ENCODE data around the gene ELN. TPM values are rescaled to one million over a fixed set of nuclear protein-coding genes. Genes with fewer than 3 reads are reported as not detected.
A peak's percentile ranks its signal among the peaks of the same experiment; 100 is the strongest.

The ELN gene
- total RNA-seq, 2 donors from 2014 or later, result 92.6 to 131 TPM

DNA sequence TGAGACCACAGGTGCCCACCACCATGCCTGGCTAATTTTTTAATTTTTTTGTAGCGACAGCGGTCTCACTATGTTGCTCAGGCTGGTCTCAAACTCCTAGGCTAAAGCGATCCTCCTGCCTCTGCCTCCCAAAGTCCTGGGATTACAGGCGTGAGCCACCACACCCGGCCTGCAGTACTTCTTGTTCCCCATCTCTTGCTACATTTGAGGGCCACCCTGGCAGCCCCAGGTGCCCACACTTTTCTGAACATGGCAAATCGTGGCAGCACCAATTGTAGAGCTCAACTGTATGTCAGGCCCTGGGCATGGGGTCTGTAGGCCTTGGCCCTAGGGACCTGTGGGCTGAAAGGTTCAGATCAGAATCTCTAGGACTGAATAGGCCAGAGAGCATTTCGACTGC is 30.5 kb downstream of the ELN start:
- intact Hi-C loops (cut with DNase I), result no loop called here
- no peaks in the 10 kb centered on the region for H3K9me3 ChIP-seq
- no peak for ATAC-seq
- H3K4me3 ChIP-seq, result no peak overlapping the region
- H3K27ac ChIP-seq, result peak overlapping the region in 2 of 4 donors; percentile 89 to 91
- peaks cover 47% of the 10 kb centered on the region for H3K4me1 ChIP-seq
- no peak for DNase-seq
- 88 to 94% methylated on average over 7 of the region's 7 CpGs for WGBS, 2 donors
- H3K27me3 ChIP-seq, result no peaks in the 10 kb centered on the region
- H3K36me3 ChIP-seq (replicated peaks in 1 of 2; ENCODE audit: insufficient read depth in 1 of 2, low read depth in 2 of 2), result no peaks in the 10 kb centered on the region
- TF ChIP-seq, protein P1, sequence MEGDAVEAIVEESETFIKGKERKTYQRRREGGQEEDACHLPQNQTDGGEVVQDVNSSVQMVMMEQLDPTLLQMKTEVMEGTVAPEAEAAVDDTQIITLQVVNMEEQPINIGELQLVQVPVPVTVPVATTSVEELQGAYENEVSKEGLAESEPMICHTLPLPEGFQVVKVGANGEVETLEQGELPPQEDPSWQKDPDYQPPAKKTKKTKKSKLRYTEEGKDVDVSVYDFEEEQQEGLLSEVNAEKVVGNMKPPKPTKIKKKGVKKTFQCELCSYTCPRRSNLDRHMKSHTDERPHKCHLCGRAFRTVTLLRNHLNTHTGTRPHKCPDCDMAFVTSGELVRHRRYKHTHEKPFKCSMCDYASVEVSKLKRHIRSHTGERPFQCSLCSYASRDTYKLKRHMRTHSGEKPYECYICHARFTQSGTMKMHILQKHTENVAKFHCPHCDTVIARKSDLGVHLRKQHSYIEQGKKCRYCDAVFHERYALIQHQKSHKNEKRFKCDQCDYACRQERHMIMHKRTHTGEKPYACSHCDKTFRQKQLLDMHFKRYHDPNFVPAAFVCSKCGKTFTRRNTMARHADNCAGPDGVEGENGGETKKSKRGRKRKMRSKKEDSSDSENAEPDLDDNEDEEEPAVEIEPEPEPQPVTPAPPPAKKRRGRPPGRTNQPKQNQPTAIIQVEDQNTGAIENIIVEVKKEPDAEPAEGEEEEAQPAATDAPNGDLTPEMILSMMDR (IDR thresholded peaks at IDR 0.05), result no peak
- TF ChIP-seq POLR2A (IDR thresholded peaks at IDR 0.05), result no peak

DNA sequence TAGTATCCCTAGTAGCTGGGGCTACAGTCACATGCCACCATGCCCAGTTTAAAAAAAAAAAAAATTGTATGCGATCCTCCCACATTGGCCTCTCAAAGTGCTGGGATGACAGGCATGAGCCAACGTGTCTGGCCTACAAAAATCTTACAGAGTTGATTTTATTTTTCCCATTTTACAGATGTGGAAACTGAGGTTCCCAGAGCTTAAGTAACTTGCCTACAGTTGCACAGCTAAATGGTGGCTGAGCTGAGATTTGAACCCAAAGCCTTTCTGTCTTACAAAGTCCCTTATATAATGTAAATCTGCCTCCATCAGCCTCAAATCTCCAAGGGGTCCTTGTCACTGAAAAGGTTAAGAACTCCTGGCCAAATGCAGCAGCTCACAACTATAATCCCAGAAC is 31.1 kb downstream of the ELN start:
- DNase-seq (no peak), ATAC-seq (no peak)
- H3K4me3 ChIP-seq, result no peak overlapping the region
- TF ChIP-seq, protein P1 (IDR thresholded peaks at IDR 0.05), result no peak
- TF ChIP-seq POLR2A (IDR thresholded peaks at IDR 0.05), result no peak
- peaks cover 47% of the 10 kb centered on the region for H3K4me1 ChIP-seq
- 66 to 73% methylated on average over 2 of the region's 2 CpGs for WGBS, 2 donors
- no peaks in the 10 kb centered on the region for H3K27me3 ChIP-seq
- H3K9me3 ChIP-seq, result no peaks in the 10 kb centered on the region
- H3K36me3 ChIP-seq (replicated peaks in 1 of 2; ENCODE audit: insufficient read depth in 1 of 2, low read depth in 2 of 2), result no peaks in the 10 kb centered on the region
- peak overlapping the region in 3 of 4 donors; percentile 89 to 97 (median 91) for H3K27ac ChIP-seq
- intact Hi-C loops (cut with DNase I), result no loop called here

DNA sequence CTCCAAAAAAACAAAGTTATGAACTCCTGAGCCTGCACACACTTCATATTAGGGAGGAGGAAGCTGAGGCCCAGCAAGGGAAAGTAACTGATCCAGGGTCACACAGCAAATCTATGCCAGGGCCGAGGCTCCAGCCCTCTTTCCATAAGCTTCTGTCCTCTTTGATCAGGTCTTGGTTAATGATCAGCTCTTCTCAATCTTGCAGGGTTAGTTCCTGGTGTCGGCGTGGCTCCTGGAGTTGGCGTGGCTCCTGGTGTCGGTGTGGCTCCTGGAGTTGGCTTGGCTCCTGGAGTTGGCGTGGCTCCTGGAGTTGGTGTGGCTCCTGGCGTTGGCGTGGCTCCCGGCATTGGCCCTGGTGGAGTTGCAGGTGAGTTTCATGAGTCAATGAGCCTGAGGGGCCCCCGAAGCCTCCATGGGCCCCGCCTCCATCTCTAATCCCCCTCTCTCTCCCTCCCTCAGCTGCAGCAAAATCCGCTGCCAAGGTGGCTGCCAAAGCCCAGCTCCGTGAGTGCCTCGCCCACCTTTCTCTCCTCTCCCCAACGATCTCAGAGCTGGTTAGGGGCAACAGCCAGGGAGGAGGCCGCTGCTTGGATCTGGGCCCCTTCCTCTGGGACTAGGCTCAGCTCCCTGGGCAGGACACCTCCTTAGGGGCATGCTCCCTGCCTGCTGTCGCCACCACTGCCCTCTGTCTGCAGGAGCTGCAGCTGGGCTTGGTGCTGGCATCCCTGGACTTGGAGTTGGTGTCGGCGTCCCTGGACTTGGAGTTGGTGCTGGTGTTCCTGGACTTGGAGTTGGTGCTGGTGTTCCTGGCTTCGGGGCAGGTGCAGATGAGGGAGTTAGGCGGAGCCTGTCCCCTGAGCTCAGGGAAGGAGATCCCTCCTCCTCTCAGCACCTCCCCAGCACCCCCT is 32.0 kb downstream of the ELN start:
- intact Hi-C loops (cut with DNase I), result no loop called here
- TF ChIP-seq POLR2A (IDR thresholded peaks at IDR 0.05), result peak in 1 of 3 donors; percentile 31
- TF ChIP-seq, protein P1 (IDR thresholded peaks at IDR 0.05), result peak in 4 of 7 experiments; percentile 27 to 44 (median 37)
- Histone ChIP-seq H3K27ac (peak overlapping the region; percentile 89 to 97 (median 94)), H3K4me3 (no peak overlapping the region), H3K9me3 (no peaks in the 10 kb centered on the region), H3K36me3 (replicated peaks in 1 of 2; ENCODE audit: insufficient read depth in 1 of 2, low read depth in 2 of 2) (no peaks in the 10 kb centered on the region), H3K4me1 (peaks cover 47% of the 10 kb centered on the region), H3K27me3 (no peaks in the 10 kb centered on the region)
- ATAC-seq (peak; percentile 83), DNase-seq (peak; percentile 97 to 99 (median 98))
- 21 to 23% methylated on average over 16 to 21 of the region's 21 CpGs for WGBS, 2 donors

DNA sequence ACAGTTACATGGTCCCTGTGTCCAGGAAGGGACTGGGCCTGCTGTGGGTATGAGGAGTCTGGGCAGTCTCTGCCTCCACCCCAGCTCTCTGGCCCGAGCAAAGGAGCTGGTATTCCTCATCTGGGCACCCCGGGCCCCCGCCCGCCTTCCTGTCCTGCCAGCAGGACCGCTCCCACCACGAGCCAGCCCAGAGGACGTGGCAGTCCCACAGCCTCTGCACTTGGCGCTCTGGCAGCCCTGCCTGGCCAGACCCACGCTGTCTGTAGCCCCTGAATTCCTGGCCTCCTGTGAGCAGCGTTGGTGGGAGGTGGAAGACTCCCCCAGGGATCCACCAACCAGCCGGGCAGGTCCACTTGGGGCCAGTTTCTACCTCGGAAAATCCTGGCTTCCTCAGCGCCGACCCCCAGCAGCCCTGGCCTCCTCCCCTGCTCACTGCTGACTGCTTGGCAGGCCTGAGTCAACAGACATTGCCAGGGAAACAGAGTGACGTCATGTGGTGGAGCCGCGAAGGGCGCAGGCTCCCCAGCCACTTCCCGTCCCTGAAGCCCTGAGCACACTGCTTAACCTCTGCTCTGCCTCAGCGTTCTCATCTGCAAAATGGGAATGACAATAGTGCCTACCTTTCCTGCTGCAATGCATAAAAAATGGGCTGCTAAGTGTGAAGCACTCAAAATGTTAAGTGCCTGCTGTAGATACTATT is 34.0 kb downstream of the ELN start:
- intact Hi-C loops (cut with DNase I), result no loop called here
- WGBS, 2 donors, result 11% methylated on average over 20 of the region's 20 CpGs; no CpG with 5 or more reads in 1 of the 2 donors
- TF ChIP-seq, protein P1 (IDR thresholded peaks at IDR 0.05), result peak in 1 of 7 experiments; percentile 2
- TF ChIP-seq POLR2A (IDR thresholded peaks at IDR 0.05), result peak; percentile 58 to 89 (median 83)
- DNase-seq, result peak; percentile 92 to 96 (median 94)
- H3K4me1 ChIP-seq, result peaks cover 47% of the 10 kb centered on the region
- peak overlapping the region; percentile 89 to 97 (median 94) for H3K27ac ChIP-seq
- H3K36me3 ChIP-seq (replicated peaks in 1 of 2; ENCODE audit: insufficient read depth in 1 of 2, low read depth in 2 of 2), result no peaks in the 10 kb centered on the region
- no peaks in the 10 kb centered on the region for H3K27me3 ChIP-seq
- peak; percentile 87 for ATAC-seq
- no peak overlapping the region for H3K4me3 ChIP-seq
- no peaks in the 10 kb centered on the region for H3K9me3 ChIP-seq
